ENCODE data around the gene ATP4B. TPM values are rescaled to one million over a fixed set of nuclear protein-coding genes. Genes with fewer than 3 reads are reported as not detected.

The ATP4B gene
- total RNA-seq, 1 donor from 2014 or later = not detected

DNA sequence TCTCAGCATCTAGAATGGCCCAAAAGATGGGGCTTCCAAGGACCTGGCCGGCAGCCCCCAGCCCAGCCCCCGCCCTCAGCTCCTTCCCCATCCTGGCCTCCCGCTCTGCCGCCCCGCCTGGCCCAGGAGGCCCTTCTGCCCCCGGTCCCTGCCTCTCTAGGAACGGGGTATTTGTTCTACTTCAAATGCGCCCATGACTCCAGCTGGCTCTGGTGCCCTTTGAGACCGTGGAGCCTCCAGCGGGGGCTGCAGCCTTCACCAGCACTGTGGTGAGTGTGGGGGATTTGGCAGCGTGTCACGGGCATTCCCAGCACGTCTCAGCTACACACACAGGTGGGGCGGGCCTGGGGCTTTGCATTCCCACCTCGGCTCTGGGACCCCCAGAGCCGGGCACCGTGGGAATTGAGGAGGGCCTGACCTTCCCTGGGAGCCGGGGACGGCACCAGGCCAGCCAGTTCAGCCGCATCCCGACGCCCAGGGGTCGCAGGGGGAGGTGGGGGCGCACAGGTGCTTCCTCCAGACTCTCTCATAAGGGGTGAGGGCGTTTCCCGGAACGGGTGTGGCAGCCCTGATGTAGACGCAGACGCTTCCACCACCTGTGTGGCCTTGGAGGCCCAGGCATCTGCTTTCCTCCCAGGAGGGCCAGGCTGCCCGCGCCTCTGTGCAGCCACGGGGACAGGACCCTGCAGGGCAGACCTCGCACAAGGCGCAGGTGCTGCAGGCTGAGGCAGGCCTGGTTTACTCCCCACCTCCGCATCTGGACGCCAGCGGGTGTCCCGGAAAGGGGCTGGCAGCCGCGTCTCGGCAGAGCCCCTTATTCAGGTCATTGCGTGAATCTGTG, 947 bp downstream of the ATP4B start:
- intact Hi-C loops (cut with micrococcal nuclease) = no loop called here

GRCh38 chr13:113656003-113656588, 1.9 kb downstream of the ATP4B start:
- intact Hi-C loops (cut with micrococcal nuclease) = no loop called here

DNA sequence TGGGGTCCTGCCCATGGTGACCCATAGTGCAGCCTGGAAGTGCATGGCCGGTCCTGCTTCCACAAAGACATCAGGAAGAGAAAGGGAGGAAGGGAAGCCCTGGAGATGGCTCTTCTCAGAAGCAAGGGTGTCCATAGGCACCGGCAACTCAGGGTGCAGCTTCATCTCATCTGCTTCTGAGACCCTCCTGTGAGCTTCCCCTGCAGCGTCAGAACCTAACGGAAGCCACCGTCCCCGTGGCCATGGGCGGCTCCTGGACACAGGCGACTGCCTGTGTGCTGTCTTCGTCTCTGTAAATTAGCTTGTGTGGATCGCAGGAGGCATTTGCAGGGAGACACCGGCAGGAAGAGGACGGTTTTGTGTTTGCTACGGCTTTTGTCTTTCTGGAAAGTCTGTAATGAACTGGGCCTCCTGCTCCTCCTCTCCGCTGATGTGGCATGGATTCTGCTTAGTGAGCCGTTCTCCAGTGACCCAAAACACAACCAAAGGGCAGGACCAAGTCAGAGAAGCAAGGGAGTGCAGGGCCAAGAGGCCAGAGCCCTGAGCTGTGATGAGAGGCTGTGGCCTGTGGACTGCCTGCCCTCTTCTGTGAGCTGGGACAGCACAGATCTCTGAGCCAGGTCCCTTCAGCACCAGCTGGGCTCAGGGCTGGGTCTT, 2.5 kb downstream of the ATP4B start:
- intact Hi-C loops (cut with micrococcal nuclease) = no loop called here

- intact Hi-C loops (cut with micrococcal nuclease) = no loop called here
Observed at GRCh38 chr13:113654591-113655345, 3.2 kb downstream of the ATP4B start.

- intact Hi-C loops (cut with micrococcal nuclease) = no loop called here
Observed at GRCh38 chr13:113654175-113654560, 3.8 kb downstream of the ATP4B start.

- intact Hi-C loops (cut with micrococcal nuclease) = no loop called here
Observed at GRCh38 chr13:113653264-113654174, 4.5 kb downstream of the ATP4B start.

DNA sequence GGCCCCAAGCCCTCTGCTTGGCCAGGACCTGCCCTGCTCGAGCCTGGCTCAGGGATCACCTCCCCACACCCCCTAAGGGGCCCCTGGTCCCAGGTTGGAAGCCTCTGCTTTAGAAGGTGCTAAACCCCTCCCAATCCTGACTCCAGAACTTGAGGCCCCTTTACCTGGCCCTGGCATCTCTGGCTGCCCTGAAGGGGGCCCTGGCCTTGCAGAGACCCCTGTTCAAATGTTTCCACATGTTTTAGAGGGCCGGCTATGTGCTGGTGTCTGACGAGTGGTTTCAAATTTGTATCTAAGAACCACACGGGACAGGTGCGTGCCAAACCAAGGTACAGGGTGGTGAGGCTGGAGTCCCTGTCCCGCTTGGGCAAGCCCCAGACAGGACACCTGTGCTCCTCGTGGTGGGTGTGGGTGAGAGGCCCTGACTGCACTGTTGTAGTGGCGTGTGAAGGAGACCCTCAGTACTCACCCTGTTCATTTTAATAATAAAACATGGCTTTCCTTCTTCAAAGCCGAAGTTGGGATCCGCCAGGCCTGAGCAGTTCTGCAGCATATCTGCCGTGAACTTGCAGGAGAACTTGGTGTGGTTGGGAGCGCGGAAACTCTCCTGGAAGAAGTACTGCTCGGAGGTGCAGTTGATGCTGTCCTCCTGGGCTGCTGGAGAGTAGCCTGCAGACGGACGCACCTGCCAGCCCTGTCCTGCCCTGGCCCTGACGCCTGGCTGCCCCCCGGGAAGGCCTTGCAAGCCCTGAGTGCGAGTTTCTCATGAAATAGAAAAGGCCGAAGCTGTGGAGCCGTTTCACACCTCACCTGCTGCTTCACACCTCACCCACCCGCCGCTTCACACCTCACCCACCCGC, 5.4 kb downstream of the ATP4B start:
- intact Hi-C loops (cut with micrococcal nuclease) = no loop called here

- intact Hi-C loops (cut with micrococcal nuclease) = no loop called here
Observed at GRCh38 chr13:113651511-113652403, 6.2 kb downstream of the ATP4B start.

DNA sequence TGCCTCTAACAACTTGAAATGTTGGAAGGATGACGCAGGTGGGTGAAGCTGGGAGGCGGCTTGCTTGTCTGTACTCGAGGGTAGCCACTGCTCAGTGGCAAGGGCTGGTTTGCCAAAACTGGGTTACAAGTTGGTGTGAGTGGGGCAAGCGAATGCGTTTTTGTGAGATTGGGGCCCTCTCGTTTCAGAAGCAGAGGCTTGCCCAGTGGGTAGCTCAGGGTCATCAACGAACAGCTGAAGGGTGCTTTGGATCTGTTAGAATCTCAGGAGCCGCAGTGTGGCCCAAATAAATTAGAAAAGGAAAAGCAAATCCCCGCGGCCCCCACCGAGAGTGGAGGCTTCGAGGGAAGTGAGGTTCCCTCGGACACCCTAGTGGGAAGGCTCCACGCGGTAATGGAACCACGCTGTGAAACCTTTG, 7.3 kb downstream of the ATP4B start:
- intact Hi-C loops (cut with micrococcal nuclease) = no loop called here

DNA sequence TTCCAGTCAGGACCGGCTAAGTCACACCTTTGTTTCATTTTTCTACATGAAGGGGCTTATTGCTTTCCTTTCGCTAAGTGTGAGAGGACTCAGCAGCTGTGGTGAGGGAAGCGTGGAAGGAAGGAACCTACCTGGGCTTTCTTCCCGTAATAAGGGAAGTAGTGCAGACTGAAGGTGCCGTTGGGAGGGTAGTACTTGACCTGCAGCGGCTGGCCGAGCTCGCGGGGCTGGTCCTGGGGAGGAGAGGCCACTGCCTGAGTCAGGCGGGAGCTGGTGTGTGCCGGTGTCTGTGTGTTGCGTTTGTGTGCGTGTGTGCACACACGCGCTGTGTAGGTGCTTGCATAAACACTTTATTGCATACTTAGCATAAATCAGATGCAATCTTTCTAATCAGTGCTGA, 7.7 kb downstream of the ATP4B start:
- intact Hi-C loops (cut with micrococcal nuclease) = no loop called here

- intact Hi-C loops (cut with micrococcal nuclease) = no loop called here
Observed at GRCh38 chr13:113649212-113649611, 8.8 kb downstream of the ATP4B start.

DNA sequence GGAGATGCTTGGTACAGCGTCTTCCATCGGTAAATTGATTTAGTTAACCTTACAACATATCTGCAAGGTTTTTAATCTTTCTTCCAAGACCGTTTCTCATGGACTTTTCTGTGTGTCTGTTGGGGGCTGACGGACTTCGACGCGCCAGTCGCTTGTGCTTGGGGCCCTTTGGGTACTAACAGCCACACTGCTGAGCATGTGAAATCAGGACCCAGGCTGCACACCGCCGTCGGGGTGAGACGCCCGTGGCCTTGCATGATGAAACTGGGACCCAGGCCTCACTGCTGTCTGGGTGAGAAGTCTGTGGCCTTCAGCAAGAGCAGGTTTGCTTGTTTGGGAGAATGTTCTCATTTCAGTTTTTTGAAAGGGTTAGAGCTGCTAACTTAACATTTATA, 9.8 kb downstream of the ATP4B start:
- intact Hi-C loops (cut with micrococcal nuclease) = no loop called here

DNA sequence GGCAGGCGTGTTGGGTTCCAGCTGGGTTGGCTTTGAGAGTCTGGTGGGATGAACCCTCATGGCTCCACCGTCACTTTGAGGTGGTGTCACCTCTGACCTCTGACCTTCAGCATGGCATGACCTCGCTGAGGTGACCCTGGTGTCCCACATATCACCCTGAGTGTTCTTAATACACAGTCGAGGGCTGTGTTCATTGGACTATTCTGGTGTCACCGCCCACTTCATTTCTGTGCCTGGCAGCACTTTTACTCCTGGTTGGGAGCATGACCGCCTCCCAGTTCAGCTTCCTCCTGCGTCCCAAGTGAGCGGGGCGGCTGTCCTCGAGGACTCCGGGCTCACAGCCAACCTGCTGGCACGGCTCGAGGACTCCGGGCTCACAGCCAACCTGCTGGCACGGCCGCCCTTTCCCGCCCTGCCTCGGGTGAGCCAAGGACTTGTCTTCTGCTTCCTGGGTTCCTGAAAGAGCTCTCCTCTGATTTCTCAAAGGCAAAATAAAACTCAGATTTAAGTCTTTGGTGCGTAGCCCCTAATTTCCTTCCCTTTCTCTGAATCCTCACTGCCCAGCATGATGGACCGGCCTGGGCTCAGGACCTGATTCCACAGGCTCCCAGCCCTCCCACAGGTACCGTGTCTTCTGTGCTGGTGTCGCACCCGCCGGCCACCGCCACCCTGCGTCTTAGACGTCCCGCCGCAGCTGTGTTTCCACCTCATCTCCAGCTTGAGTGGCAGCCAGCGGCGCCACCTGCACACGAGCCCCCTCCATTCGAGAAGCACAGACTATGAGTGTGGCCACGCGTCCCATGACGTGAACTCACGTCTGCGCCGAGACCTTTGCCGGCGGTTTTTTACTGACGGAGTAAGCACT, 10.4 kb downstream of the ATP4B start:
- intact Hi-C loops (cut with micrococcal nuclease) = no loop called here

DNA sequence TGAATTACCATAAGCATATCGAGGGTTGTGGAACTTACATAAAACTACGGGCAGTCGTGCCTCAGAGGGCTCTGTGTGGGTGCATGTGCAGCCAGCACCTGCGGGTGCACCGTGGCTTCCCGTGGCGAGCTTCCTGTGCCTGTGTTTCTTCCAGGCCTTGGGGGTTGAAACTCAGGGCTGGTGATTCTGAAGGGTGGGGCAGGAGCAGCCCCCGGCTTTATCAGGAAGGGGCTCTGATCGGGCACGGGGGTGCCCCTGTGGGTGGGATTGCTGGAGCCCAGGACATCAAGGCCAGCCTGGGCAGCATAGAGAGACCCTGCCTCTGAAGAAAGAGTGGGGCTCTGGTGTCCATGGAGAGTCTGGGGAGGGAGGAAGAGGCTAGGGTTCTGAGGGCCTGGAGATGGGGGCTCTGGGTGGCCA, 11.1 kb downstream of the ATP4B start:
- intact Hi-C loops (cut with micrococcal nuclease) = no loop called here

DNA sequence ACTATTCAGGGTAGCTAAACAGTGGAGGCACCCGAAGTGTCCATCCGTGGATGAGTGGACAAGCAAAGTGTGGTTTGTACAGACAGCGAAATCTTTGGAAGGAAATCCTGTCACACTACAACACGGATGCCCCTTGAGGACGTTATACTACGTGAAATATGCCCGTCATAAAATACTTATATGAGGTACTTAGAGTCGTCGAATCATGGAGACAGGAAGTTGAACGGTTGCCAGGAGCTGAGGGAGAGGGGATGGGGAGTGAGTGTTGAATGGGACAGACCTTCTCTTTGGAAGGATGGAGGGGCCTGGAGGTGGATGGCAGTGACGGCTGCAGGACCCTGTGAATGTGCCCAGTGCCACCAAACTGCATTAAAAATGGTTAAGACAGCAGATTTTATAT, 11.6 kb downstream of the ATP4B start:
- intact Hi-C loops (cut with micrococcal nuclease) = no loop called here

DNA sequence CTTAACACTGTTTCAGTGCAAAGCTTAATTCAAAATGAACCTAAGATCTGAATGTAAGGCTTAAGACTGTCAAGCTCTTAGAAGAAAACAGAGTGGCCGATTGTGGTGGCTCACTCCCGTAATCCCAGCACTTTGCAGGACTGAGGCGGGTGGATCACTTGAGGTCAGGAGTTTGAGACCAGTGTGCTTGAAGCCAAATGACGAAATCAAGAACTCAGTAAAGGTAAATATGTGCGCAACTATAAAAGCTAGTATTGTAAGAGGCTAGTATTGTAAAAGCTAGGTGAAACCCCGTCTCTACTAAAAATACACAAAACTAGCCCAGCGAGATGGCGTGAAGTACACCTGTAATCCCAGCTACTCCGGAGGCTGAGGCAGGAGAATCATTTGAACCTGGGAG, 12.7 kb downstream of the ATP4B start:
- intact Hi-C loops (cut with micrococcal nuclease) = no loop called here

DNA sequence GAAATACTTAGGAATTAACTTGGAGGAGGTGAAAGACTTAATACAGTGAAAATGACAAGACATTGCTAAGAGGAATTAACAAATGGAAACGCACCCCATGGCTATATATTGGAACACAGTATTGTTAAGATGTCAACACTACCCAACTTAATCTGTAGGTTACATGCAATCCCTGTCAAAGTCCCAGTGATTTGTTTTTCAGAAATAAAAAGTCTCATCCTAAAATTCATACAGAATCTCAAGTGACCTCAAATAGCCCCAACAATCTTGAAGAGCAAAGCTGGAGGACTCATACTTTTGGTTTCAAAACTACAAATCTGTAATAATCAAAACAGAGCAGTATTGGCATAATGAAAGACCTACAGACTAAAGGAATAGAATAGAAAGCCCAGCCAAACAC, 13.2 kb downstream of the ATP4B start:
- intact Hi-C loops (cut with micrococcal nuclease) = no loop called here

- intact Hi-C loops (cut with micrococcal nuclease) = no loop called here
Observed at GRCh38 chr13:113643593-113643992, 14.4 kb downstream of the ATP4B start.
